HG02642 (cell line): ENCODE measurements around the gene SLC23A1.
A peak's percentile ranks its signal among the peaks of the same experiment; 100 is the strongest.
"Not testable (repeated sequence)": the region's sequence is repeated elsewhere in the genome, so short reads cannot be mapped to it uniquely, and the experiment has no call there.

ENCODE experiments used
- ATAC-seq: cut with Tn5 transposase; IDR thresholded peaks from one replicate; pipeline ENCODE4 v1.9.1; 2021; ENCODE audit warnings: mild to moderate bottlenecking; ENCODE audit not compliant: unreplicated experiment, poor library complexity

The SLC23A1 gene

GRCh38 chr5:139374909-139375308 is 8.2 kb downstream of the SLC23A1 start:
- ATAC-seq, result no peak

- no peak for ATAC-seq
Observed at GRCh38 chr5:139371482-139372435, 11.3 kb downstream of the SLC23A1 start.

GRCh38 chr5:139369181-139369580 is 13.9 kb downstream of the SLC23A1 start:
- ATAC-seq, result no peak

GRCh38 chr5:139368613-139369012 is 14.5 kb downstream of the SLC23A1 start:
- ATAC-seq, result no peak

GRCh38 chr5:139364466-139364865 is 18.6 kb downstream of the SLC23A1 start:
- ATAC-seq, result no peak

- no peak for ATAC-seq
Observed at GRCh38 chr5:139363937-139364336, 19.2 kb downstream of the SLC23A1 start.

GRCh38 chr5:139361835-139362429 is 21.2 kb downstream of the SLC23A1 start:
- no peak for ATAC-seq

- ATAC-seq, result no peak
Observed at GRCh38 chr5:139360384-139360783, 22.7 kb downstream of the SLC23A1 start.

- ATAC-seq, result no peak
Observed at GRCh38 chr5:139358064-139358463, 25.0 kb downstream of the SLC23A1 start.

- not testable (repeated sequence) for ATAC-seq
Observed at GRCh38 chr5:139355900-139356299, 27.2 kb downstream of the SLC23A1 start.

- ATAC-seq, result no peak
Observed at GRCh38 chr5:139354186-139354585, 28.9 kb downstream of the SLC23A1 start.

GRCh38 chr5:139347863-139348262 is 35.2 kb downstream of the SLC23A1 start:
- not testable (repeated sequence) for ATAC-seq

- ATAC-seq, result not testable (repeated sequence)
Observed at GRCh38 chr5:139345442-139345841, 37.7 kb downstream of the SLC23A1 start.

- no peak for ATAC-seq
Observed at GRCh38 chr5:139344177-139344576, 38.9 kb downstream of the SLC23A1 start.

GRCh38 chr5:139343476-139343875 is 39.6 kb downstream of the SLC23A1 start:
- ATAC-seq, result no peak

- peak; percentile 51 for ATAC-seq
Observed at GRCh38 chr5:139342423-139342723, 40.7 kb downstream of the SLC23A1 start.

GRCh38 chr5:139341689-139342422 is 41.2 kb downstream of the SLC23A1 start, which contains the start of gene PAIP2:
Gene PAIP2 (plus strand): TSS chr5:139341854. CDS start chr5:139363785, 21,931 bp downstream.
- ATAC-seq, result peak; percentile 93

- ATAC-seq, result no peak
Observed at GRCh38 chr5:139341187-139341688, 41.9 kb downstream of the SLC23A1 start.

- ATAC-seq, result no peak
Observed at GRCh38 chr5:139340051-139340450, 43.0 kb downstream of the SLC23A1 start.

GRCh38 chr5:139335811-139336210 is 47.3 kb downstream of the SLC23A1 start:
- no peak for ATAC-seq
